NCI-H1417 (cell line): ENCODE measurements around the gene SLC29A2.
"Not testable (repeated sequence)": the region's sequence is repeated elsewhere in the genome, so short reads cannot be mapped to it uniquely, and the experiment has no call there.

Experiments used
- DNase-seq, 3 experiments: peaks; one replicate each; lab custom pipeline; 2025; lab: John Stamatoyannopoulos, UW

The SLC29A2 gene

DNA sequence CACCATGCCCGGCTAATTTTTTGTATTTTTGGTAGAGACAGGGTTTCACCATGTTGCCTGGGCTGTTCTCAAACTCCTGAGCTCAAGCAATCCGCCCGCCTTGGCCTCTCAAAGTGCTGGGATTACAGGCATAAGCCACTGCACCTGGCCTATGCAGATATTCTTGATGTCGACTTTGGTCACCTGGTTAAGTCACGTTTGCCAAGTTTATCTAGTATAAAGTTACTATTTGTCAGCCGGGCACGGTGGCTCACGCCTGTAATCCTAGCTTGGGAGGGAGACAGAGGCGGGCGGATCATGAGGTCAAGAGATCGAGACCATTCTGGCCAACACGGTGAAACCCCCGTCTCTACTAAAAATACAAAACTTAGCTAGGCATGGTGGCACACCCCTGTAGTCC, 12.8 kb upstream of the SLC29A2 start:
- peak in 1 of 3 experiments; percentile 11 for DNase-seq

DNA sequence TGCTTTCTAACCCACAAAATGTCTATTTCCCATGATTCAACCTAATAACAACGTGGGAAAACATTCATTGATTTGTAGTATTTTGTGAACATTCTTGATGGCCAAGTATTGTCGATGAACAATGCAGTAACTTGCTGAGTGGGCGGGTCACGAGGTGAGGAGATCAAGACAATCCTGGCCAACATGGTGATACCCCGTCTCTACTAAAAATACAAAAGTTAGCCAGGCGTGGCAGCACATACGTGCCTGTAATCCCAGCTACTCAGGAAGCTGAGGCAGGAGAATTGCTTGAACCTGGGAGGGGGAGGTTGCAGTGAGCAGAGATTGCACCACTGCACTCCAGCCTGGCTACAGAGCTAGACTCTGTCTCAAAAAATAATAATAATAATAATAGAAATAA, 8.7 kb upstream of the SLC29A2 start:
- DNase-seq = not testable (repeated sequence)

GRCh38 chr11:66373690-66374287, 2.2 kb upstream of the SLC29A2 start:
- DNase-seq = not testable (repeated sequence)

DNA sequence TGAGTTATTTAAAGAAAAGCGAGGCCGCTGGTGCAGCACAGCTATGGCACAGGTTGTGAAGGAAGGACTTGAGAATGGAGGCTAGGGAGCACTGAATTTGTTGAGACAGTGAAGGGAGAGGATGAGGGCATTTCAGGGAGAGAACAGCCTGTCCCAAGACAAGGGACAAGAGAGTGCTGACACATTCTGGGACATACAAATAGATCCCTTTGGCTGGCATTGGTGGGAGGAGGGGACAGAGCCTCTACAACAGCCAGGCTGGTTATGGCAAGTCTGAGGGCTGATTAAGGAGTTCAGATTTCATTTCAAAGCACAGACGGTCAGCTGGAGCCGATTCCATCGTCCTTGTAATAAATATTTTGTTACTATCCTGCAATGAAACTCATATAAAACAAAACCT, 1.7 kb upstream of the SLC29A2 start:
- DNase-seq = no peak

DNA sequence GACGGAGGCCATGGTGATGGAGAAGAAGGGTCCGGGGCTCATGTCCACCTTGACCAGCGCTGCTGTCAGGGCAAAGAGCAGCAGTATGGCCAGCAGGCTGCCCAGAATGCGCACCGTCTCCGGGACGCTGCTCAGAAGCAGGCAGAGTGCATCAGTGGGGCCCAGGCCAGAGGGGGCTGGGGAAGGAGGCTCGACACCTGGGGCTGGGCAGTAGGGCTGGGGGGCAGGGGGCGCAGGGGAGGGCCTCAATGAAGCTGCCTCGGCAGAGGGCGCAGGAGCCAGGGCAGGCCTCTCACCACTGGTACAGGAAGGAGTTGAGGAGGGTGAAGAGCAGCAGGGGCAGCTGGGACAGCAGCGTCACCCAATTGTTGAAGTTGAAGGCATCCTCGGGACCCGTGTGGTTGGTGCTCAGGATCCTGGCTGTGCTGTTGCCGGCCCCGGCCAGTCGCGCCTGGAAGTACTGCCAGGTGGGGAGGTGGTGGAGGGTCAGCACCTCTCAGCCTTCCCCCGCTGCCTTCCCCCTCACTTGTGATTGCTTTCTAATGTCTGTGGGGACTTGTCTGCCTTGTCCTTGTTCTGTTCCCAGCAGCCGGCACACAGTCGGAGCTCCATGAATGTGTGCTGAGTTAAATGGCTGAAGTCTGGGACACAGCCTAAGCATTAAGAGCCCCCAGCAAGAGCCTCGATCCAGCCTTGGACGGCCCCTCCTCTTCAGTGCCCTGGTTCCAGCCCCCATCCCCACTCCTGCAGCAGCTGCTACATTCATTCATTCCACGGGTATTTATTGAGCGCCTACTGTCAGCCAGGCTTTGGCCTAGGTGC, 2.3 kb downstream of the SLC29A2 start:
- no peak for DNase-seq

DNA sequence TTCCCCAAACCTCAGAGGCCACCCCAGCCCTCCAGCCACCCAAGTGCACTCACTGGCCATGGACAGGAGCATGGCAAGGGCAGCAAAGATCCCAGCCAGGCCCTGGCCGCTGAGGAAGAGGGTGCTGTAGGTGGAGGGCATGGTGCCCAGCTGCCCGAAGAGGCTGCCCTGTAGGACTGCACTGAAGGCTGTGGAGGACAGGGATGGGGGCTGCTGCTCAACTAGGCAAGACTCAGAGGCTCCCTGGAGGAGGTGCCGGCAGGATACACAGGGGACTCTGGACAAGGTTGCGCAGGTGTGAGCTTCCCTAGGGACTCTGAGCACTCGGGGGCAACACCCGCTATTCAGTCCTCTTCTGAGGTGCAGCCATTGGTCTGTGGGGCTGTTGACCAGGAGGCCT, 3.1 kb downstream of the SLC29A2 start:
- DNase-seq = no peak

GRCh38 chr11:66367561-66368312, 3.8 kb downstream of the SLC29A2 start:
- no peak for DNase-seq

DNA sequence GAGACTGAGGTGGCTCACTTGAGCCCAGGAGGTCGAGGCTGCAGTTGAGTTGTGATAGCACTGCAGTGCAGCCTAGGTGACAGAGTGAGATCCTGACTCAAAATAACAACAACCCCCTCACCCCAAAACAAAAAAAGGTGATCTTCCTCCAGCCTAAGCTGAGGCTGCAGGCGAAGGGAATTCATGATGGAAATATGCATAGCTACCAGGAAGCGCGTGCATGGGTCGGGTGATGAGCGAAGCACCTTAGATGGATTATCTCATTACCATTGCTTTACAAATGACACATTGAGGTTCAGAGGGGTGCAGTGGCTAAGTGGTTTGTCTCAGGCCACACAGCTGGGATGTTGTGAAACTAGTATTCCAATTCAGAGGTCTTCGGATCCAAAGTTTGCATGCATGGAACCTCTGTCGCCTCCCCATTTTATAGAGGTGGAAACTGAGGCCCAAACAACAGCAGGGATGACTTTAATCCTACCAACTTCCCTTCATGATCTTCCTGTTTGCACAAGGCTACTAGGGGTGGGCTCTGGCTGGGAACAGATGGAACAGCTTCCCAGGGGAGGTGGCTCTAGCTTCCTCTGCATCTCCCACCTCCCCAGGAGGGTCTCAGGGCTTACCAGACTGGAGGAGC, 4.6 kb downstream of the SLC29A2 start:
- no peak for DNase-seq

DNA sequence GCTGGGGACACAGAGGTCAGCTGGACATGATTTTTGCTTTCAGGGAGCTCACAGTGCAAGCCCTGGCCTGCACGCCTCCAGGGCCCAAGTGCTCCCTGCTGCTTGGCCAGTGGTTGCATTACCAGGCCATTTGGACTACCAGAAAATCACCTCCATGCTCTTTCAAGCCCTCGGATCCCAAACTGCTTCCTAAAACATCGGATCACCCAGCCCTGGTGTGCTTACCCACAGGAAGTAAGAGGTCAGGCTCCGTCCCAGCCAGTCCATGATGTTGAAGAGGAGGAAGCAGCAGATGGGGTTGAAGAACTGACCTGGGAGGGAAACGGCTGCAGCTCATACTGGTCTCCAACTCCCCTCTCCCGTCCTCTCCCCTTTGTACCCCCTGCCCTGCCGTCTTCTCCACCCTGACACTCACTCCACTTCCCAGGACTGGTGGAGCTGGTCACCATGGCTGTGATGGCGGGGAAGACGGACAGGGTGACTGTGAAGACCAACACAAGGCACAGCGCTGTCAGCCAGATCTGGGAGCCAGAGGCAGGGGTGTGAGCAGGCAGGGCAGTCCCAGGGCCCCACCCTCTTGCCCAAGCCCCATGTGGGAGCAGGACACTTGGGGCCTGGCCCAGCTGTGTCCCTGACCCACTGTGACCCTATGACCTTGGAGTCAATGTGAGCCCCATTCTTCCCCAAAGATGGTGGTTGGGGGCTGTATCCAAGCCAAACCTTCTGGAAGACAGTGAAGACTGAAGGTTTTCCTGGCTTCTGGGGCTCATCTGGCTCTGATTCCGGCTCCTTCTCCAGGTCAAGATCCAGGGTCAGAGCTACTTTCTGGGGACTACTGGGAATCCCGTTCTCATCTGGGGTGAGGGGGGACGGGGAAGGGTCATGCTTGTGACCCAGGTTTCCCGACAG, 5.6 kb downstream of the SLC29A2 start:
- DNase-seq = no peak

DNA sequence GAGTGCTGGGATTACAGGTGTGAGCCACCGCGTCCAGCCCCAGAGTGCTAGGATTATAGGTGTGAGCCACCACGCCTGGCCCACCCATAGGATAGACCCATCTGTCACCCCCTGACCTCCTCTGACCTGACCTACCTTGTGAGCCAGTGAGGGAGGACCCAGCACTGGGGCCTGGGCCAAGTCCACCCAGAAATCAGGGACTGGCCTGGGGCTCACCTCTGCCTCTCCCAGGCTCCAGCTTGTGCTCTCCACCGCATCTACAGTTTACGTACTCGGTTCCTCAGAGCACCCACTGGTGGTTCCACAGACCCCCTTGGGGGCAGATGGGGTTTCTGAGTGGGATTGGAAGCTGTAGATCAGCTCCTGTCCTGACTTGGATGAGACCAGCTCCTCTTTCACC, 6.4 kb downstream of the SLC29A2 start:
- no peak for DNase-seq

DNA sequence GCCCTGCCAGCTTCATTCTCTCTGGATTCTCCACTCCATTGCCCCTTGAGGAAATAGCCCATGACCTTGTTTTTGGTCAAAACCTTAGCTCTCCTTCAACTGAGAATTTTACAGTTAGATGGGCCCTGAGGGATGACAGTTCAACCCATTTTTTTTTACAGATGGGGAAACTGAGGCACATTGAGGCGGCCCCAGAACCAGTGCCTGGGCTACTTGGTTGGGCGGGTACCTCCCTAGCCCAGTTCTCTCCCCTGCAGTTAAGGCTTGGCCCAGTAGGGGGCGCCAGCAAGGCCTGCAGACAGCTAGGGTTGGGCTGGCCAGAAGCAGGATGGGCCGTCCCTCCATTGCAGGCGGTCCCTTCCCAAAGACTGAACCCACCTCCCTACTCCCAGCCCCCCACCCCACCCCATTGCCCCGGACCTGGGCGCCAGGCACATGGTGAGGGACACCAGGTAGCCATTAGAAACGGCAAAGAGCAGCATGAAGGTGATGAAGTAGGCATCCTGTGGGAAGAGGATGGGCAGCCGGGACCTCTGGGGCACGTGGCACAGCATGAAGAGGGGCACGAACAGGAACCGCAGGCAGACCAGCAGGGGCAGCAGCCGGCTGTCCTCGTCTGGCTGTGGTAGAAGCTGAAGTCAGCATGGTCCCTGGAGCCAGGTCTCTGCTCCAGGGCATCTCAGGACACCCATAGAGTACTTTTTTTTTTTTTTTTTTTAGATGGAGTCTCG, 7.6 kb downstream of the SLC29A2 start:
- DNase-seq = peak in 2 of 3 experiments; percentile 17 to 24

GRCh38 chr11:66363187-66363601, 8.4 kb downstream of the SLC29A2 start:
- no peak for DNase-seq

GRCh38 chr11:66362481-66363147, 8.9 kb downstream of the SLC29A2 start:
- DNase-seq = no peak

- DNase-seq = no peak
Measured at GRCh38 chr11:66361502-66361941, 10.0 kb downstream of the SLC29A2 start.

DNA sequence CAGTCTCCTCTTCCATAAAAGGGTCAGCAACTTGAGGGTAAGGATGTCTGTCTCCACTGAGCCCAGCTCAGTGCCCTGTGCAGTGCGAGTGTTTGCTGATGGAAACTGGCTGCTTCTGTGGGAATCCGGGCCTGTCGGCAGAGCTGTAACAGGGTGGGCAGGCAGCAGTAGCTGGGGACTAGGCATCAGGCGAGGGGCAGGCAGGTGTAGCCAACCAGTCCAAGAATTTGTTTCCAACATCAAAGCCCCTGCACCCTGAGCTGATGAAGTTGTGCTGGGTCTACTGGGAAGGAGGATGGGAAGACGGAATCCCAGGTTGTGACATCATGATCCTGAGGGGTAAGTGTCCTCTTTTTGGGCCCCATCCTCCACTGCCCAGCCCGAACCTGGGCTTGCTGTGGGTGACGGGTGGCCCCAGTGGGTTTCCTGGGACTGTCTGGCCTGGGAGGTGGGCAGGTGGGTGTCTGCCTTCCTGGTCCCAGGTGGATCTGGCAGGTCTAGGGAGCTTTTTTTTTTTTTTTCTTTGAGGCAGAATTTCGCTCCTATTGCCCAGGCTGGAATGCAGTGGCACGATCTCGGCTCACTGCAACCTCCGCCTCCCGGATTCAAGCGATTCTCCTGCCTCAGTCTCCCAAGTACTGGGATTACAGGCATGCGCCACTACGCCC, 11.0 kb downstream of the SLC29A2 start:
- DNase-seq = no peak

GRCh38 chr11:66359662-66360087, 11.9 kb downstream of the SLC29A2 start:
- no peak for DNase-seq

DNA sequence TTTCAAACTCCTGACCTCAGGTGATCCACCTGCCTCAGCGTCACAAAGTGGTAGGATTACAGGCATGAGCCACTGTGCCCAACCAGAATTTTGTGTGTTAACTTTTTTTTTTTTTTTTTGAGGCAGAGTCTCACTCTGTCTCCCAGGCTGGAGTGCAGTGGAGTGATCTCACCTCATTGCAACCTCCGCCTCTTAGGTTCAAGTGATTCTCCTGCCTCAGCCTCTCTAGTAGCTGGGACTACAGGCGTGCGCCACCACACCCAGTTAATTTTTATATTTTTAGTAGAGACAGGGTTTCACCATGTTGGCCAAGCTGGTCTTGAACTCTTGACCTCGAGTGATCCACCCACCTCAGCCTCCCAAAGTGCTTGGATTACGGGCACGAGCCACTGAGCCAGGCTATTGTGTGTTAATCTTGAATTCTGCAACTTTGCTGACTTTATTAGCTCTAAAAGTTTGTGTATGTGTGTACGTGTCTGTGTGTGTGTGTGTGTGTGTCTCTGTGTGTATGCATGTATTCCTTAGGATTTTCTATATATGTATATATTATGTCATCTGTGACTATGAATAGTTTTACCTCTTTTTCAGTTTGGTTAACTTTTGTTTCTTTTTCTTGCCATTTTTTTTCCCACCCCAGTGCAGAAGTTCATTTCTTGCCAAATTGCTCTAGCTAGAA, 20.9 kb downstream of the SLC29A2 start:
- not testable (repeated sequence) for DNase-seq

- no peak for DNase-seq
Measured at GRCh38 chr11:66349084-66349386, 22.5 kb downstream of the SLC29A2 start.
